ENCODE measurements around the gene SSTR3.

SSTR3 gene

DNA sequence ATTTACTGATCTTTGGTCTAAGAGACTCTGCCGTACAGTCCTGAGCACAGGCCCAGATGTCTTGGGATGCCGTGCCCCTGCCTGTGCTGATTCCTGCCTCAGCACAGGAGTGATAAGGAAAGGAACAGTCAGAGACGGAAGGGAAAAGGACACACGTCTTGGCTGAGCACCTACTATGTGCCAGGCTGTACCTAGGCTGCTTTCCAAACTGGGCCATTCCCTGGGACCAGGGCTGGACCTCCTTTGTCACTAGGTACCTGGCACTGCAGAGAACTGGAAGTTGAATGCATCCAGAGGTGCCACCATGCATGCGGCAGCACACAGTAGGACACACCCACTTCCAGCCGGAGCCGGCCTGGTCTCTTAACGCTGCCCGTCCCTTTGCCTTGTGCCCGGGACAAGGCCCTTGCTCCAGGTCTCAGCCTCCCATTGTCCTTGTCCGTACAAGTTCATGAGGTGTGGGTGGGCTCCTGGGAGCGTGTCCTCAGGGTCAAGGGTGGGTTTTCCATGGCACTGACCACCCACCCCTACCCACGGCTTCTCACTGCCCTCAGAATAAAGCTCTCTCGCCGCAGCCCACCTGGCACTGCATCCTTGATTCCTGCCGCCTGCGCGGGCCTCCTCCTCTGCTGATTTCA lies 1.1 kb upstream of the SSTR3 start:
- H3K9ac ChIP-seq (ENCODE audit: low read length) = no peak overlapping the region
- no peaks in the 10 kb centered on the region for H3K36me3 ChIP-seq (ENCODE audit: insufficient read depth, low read length)
- H3K4me3 ChIP-seq (ENCODE audit: low read depth in 1 of 2, low read length in 2 of 2) = no peak overlapping the region
- no peaks in the 10 kb centered on the region for H3K4me1 ChIP-seq (ENCODE audit: insufficient read depth, low read length)
- H3K9me3 ChIP-seq (ENCODE audit: low read length) = no peaks in the 10 kb centered on the region
- peaks cover 0 to 5% of the 10 kb centered on the region in 2 donors for H3K27me3 ChIP-seq (ENCODE audit: control insufficient read depth in 1 of 2, insufficient read depth in 2 of 2, low read length in 2 of 2)
- no peak overlapping the region for H3K27ac ChIP-seq (ENCODE audit: low read depth, low read length)

DNA sequence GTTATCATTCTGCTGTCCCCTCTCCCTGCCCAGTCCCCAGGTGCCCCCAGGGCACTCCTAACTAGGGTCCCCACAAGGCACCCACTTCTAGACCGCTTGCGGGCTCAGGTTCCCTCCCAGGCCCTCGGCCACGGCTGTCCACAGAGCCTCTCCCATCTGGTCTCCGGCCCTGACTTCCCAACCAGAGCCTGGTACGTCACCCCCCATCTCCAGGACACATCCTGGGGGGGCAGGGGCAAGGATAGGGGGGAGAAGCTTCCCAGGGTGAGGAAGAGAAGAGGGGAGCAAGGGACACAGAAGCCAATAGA lies 457 bp downstream of the SSTR3 start:
- Histone ChIP-seq H3K4me1 (ENCODE audit: insufficient read depth, low read length) (no peaks in the 10 kb centered on the region), H3K27ac (ENCODE audit: low read depth, low read length) (no peak overlapping the region), H3K4me3 (ENCODE audit: low read depth in 1 of 2, low read length in 2 of 2) (no peak overlapping the region), H3K36me3 (ENCODE audit: insufficient read depth, low read length) (no peaks in the 10 kb centered on the region), H3K9me3 (ENCODE audit: low read length) (no peaks in the 10 kb centered on the region), H3K9ac (ENCODE audit: low read length) (no peak overlapping the region), H3K27me3 (ENCODE audit: control insufficient read depth in 1 of 2, insufficient read depth in 2 of 2, low read length in 2 of 2) (peaks cover 0 to 5% of the 10 kb centered on the region in 2 donors)

DNA sequence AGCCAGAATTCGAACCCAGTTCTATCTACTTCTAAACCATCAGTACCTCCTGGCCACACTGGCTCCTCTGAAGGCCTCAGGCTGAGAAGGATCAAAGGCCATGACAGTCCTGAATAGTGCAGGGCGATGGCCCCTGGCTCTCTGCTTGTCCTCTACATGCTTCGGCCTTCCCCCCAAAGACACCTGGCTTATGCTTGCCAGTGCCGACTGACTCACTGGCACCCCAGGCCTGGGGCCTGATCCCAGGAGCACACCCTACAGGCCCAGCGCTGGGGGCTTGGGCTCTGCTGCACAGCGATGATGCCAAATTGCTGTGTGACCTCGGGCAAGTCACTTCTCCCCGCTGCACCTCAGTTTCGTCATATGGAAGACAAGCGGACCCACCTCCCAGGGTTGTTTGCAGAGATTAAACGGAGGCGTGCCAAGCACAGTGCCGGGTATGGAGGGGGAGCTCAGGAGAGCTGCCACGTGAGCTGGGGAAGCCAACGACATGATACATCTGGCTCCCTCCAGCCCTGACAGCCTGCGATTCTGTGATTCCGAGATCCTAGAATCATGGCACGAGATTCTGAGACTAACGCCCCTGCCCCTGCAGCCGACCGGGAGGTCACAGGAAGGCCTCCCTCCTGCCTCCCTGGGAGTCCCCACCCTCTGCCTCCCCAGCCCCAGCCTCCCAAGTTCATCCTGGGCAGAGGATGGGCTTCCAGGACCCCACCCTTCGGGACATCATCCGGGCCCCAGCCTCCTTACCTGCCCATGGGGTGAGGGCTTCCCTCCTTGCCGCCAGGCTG lies 1.0 kb downstream of the SSTR3 start:
- no peaks in the 10 kb centered on the region for H3K36me3 ChIP-seq (ENCODE audit: insufficient read depth, low read length)
- no peaks in the 10 kb centered on the region for H3K4me1 ChIP-seq (ENCODE audit: insufficient read depth, low read length)
- no peak overlapping the region for H3K9ac ChIP-seq (ENCODE audit: low read length)
- H3K27ac ChIP-seq (ENCODE audit: low read depth, low read length) = no peak overlapping the region
- H3K9me3 ChIP-seq (ENCODE audit: low read length) = no peaks in the 10 kb centered on the region
- no peak overlapping the region for H3K4me3 ChIP-seq (ENCODE audit: low read depth in 1 of 2, low read length in 2 of 2)
- peaks cover 0 to 5% of the 10 kb centered on the region in 2 donors for H3K27me3 ChIP-seq (ENCODE audit: control insufficient read depth in 1 of 2, insufficient read depth in 2 of 2, low read length in 2 of 2)

DNA sequence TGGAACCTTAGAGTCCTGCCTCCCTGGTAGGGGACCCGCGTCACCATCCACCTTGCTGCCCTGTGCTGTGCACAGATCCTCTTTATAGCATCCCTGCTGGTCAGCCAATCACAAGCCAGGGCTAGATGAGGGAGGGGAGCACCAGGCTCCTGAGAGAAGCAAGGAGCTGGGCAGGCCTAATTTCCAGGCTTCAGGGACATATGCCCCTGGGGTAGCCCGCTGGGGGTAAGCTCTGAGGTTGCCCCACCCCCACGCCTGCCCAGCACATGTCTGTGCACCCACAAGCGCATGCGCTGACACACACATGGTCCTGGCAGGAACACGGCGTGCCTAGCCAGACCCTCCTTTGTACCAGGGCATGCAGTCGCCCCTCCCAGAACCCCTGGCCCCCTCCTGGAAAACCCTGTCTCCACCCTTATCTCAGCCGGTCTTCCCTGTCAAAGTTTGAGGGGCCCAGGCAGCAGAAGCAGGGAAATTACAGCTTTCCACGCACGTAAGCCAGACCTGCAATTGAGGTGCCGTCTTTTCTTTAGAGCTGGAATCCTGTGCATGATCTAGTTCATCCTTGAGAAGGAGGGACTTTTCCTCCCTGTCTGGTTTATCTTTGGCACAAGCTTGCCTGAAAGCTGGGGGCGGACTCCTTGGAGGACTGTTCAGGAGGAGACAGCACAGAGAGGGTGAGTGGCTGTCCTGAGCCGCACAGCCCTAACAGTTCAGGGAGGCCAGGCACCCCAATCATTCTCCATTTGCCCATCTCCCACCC lies 2.1 kb downstream of the SSTR3 start:
- H3K4me3 ChIP-seq (ENCODE audit: low read depth in 1 of 2, low read length in 2 of 2) = no peak overlapping the region
- H3K36me3 ChIP-seq (ENCODE audit: insufficient read depth, low read length) = no peaks in the 10 kb centered on the region
- peaks cover 0 to 5% of the 10 kb centered on the region in 2 donors for H3K27me3 ChIP-seq (ENCODE audit: control insufficient read depth in 1 of 2, insufficient read depth in 2 of 2, low read length in 2 of 2)
- H3K4me1 ChIP-seq (ENCODE audit: insufficient read depth, low read length) = no peaks in the 10 kb centered on the region
- H3K9ac ChIP-seq (ENCODE audit: low read length) = no peak overlapping the region
- no peaks in the 10 kb centered on the region for H3K9me3 ChIP-seq (ENCODE audit: low read length)
- no peak overlapping the region for H3K27ac ChIP-seq (ENCODE audit: low read depth, low read length)

DNA sequence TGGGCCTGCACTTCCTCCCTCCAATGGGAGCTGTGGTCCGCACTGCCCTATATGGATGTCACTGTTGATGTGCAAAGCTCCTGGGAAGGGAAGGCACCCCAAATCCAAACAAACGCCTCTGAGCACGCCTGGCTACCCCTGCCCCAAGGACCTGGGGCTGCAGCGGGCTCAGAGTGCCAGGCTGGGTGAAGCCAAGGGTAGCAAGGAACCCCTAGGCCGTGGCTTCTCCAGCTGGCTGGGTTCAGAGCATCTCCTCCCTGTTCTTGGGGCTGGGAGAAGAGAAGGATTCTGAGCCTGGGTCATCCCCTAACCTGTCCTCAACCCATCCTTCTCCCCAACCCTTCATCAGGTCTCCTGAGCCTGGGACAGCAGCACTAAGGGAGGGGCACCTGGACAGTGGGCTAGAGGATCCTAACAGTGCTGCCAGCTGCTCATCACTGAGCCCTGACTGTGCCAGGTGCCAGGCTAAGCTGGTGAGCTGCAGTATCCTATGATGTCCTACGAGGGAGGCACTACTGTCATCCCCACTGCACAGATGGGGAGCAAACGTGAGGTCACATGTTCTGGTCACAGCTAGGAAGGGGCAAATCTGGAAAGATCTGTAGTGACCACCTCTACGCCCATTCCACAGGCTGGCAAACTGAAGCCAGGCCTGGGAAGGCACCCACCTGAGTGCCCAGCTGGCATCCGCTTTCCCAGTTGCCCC lies 3.0 kb downstream of the SSTR3 start:
- Histone ChIP-seq H3K4me3 (ENCODE audit: low read depth in 1 of 2, low read length in 2 of 2) (no peak overlapping the region), H3K9ac (ENCODE audit: low read length) (no peak overlapping the region), H3K36me3 (ENCODE audit: insufficient read depth, low read length) (no peaks in the 10 kb centered on the region), H3K27me3 (ENCODE audit: control insufficient read depth in 1 of 2, insufficient read depth in 2 of 2, low read length in 2 of 2) (peaks cover 0 to 5% of the 10 kb centered on the region in 2 donors), H3K4me1 (ENCODE audit: insufficient read depth, low read length) (no peaks in the 10 kb centered on the region), H3K27ac (ENCODE audit: low read depth, low read length) (no peak overlapping the region), H3K9me3 (ENCODE audit: low read length) (no peaks in the 10 kb centered on the region)

DNA sequence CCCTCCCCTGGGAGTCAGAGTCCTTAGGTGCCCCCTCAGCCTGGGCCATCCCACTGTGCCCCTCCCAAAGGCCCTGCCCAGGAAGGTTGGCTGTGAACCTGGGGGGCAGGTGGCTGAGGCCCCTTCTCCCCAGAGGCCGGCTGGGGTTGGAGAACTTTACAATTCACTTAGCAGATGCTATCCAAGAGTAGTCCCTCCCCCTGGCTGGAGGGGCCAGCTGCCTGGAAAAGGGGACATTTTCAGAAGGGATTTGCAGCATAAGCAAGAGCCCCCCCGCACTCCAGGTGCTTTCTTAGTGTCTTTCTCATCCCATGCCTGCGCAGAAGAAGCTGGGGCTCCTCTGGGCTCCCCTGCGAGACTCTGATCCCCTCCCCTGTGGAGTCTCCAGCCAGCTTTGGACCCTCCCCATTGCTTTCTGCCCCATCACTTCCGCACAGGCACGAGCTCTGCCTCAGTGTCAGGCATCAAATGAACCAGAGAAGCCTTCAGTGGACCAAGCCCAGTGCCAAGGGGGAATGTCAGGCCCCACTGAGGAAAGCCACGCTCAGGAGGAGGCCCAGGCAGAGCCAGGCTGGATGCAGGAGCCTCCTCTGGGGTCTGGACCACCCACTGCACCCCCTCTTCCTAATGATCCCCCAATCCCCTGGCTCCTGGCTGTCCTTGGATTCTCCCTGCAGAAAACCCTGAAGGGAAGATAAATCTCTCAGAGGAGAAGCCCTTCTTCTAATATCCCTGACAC lies 3.7 kb downstream of the SSTR3 start:
- Histone ChIP-seq H3K27ac (ENCODE audit: low read depth, low read length) (no peak overlapping the region), H3K9ac (ENCODE audit: low read length) (no peak overlapping the region), H3K27me3 (ENCODE audit: control insufficient read depth in 1 of 2, insufficient read depth in 2 of 2, low read length in 2 of 2) (peaks cover 0 to under 1% of the 10 kb centered on the region in 2 donors)

DNA sequence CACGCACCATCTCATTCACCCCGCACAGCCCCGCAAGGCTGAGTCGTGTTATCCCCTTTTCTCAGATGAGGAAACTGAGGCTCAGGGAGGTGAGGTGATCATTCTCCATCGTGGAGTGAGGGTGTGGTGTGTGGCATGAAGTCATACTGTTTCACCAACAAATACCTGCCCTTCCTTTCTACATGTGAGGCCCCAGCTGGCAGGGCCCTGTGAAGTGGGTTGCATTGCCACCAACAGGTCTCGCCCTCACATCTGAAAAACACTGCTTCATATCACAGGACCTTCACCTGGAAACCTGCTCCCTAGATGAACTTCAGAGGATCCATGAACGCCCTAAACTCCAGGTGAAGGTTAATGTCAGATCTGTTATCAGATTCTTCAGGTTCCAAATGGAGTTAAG lies 4.3 kb downstream of the SSTR3 start:
- Histone ChIP-seq H3K9me3 (ENCODE audit: low read length) (no peaks in the 10 kb centered on the region), H3K4me3 (ENCODE audit: low read depth in 1 of 2, low read length in 2 of 2) (no peak overlapping the region), H3K9ac (ENCODE audit: low read length) (no peak overlapping the region), H3K27me3 (ENCODE audit: control insufficient read depth in 1 of 2, insufficient read depth in 2 of 2, low read length in 2 of 2) (no peaks in the 10 kb centered on the region), H3K36me3 (ENCODE audit: insufficient read depth, low read length) (no peaks in the 10 kb centered on the region), H3K4me1 (ENCODE audit: insufficient read depth, low read length) (no peaks in the 10 kb centered on the region), H3K27ac (ENCODE audit: low read depth, low read length) (no peak overlapping the region)

More for the DNA sequence above, 3.7 kb downstream of the SSTR3 start:
- Histone ChIP-seq H3K4me3 (ENCODE audit: low read depth in 1 of 2, low read length in 2 of 2) (no peak overlapping the region), H3K9me3 (ENCODE audit: low read length) (no peaks in the 10 kb centered on the region), H3K36me3 (ENCODE audit: insufficient read depth, low read length) (no peaks in the 10 kb centered on the region), H3K4me1 (ENCODE audit: insufficient read depth, low read length) (no peaks in the 10 kb centered on the region)

DNA sequence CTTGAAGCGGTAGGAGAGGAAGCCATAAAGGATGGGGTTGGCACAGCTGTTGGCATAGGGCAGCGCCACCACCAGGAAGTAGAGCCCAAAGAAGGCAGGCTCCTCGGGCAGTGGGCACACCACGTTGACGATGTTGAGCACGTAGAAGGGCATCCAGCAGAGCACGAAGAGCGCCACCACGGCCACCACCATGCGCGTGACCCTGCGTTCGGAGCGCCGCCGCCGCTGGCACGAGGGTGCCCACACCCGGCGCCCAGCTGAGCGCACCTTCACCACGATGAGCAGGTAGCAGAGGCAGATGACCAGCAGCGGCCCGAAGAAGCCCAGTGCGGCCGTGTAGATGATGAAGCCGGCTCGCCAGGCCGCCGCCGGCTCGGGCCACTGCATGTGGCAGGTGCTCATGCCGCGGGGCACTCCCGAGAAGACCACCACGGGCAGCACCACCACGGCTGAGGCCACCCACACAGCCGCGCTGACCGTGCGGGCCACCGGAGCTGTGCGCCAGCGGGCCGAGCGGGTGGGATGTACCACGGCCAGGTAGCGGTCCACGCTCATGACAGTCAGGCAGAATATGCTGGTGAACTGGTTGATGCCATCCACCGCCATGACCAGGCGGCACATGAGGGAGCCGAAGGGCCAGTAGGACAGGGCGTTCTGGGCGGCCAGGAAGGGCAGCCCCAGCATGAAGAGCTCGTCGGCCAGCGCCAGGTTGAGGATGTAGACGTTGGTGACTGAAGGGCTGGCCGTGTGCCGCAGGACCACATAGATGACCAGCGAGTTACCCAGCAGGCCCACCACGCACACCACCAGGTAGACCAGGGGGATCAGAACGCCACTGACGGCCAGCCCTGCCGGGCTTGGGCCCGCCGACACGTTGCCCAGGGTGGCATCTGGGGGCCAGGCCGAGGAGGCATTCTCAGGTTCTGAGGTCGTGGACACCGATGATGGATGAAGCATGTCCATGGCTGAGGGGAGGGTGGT lies 5.1 kb downstream of the SSTR3 start:
- no peak overlapping the region for H3K9ac ChIP-seq (ENCODE audit: low read length)
- no peaks in the 10 kb centered on the region for H3K36me3 ChIP-seq (ENCODE audit: insufficient read depth, low read length)
- no peaks in the 10 kb centered on the region for H3K27me3 ChIP-seq (ENCODE audit: control insufficient read depth in 1 of 2, insufficient read depth in 2 of 2, low read length in 2 of 2)
- no peak overlapping the region for H3K4me3 ChIP-seq (ENCODE audit: low read depth in 1 of 2, low read length in 2 of 2)
- no peaks in the 10 kb centered on the region for H3K9me3 ChIP-seq (ENCODE audit: low read length)
- H3K27ac ChIP-seq (ENCODE audit: low read depth, low read length) = no peak overlapping the region
- H3K4me1 ChIP-seq (ENCODE audit: insufficient read depth, low read length) = no peaks in the 10 kb centered on the region

DNA sequence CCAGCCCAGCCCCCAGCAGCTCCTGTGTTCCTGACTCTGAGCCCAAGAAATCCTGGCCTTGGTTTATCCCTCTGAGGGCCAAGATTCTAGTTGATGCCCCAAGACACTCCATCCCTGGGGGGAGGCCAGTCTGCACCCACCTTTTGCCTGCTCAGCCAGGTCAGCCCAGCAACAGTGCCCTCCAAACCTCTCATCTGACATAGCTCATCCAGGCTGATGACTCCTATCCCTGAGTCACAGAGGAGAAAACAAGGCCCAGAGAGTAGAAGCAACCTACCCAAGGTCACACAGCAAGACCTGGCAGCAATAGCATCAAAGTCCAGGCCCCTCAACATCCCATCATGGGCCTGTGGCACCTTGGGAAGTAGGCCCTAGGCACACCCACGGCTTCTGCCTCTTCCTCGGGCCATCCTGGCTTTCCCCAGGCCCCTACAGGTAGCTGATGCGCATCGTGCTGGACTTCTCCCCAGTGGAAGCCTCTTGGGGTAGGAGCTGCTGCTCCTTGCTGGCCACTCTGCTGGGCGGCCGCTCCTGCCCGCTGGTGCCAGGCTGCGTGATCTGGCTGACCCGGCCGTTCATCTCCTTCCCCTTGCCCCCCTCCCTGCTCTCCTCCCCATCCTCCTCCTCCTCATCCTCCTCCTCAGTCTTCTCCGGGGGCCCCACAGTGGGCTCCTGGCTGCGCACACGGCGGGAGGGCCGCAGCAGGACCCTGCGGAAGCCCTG lies 6.0 kb downstream of the SSTR3 start:
- no peak overlapping the region for H3K4me3 ChIP-seq (ENCODE audit: low read depth in 1 of 2, low read length in 2 of 2)
- no peak overlapping the region for H3K9ac ChIP-seq (ENCODE audit: low read length)
- no peaks in the 10 kb centered on the region for H3K27me3 ChIP-seq (ENCODE audit: control insufficient read depth in 1 of 2, insufficient read depth in 2 of 2, low read length in 2 of 2)
- no peaks in the 10 kb centered on the region for H3K36me3 ChIP-seq (ENCODE audit: insufficient read depth, low read length)
- no peaks in the 10 kb centered on the region for H3K9me3 ChIP-seq (ENCODE audit: low read length)
- H3K4me1 ChIP-seq (ENCODE audit: insufficient read depth, low read length) = no peaks in the 10 kb centered on the region
- H3K27ac ChIP-seq (ENCODE audit: low read depth, low read length) = no peak overlapping the region

DNA sequence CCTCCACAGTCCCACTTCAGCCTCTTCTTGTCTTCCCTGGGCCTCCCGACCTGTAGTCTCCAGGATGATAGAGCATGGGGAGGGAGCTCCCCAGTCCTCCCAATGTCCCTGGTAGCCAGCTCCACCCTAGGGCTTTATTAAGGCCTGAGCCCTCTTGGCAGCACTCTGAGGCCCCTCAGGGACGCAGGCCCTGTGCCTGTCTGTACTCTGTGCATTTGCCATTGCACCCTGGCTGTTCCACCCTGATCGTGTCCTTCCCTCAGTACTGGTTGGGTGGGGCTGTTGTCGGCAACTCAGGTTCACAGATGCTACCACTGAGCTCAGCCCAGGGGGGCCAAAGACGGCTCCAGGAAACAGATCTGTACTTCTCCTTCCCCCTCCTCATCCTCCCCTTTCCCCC lies 7.2 kb downstream of the SSTR3 start:
- no peaks in the 10 kb centered on the region for H3K9me3 ChIP-seq (ENCODE audit: low read length)
- no peaks in the 10 kb centered on the region for H3K4me1 ChIP-seq (ENCODE audit: insufficient read depth, low read length)
- H3K27ac ChIP-seq (ENCODE audit: low read depth, low read length) = no peak overlapping the region
- no peak overlapping the region for H3K9ac ChIP-seq (ENCODE audit: low read length)
- no peaks in the 10 kb centered on the region for H3K27me3 ChIP-seq (ENCODE audit: control insufficient read depth in 1 of 2, insufficient read depth in 2 of 2, low read length in 2 of 2)
- H3K4me3 ChIP-seq (ENCODE audit: low read depth in 1 of 2, low read length in 2 of 2) = no peak overlapping the region
- no peaks in the 10 kb centered on the region for H3K36me3 ChIP-seq (ENCODE audit: insufficient read depth, low read length)
